ENCODE data around the gene FER. TPM values are rescaled to one million over a fixed set of nuclear protein-coding genes. Genes with fewer than 3 reads are reported as not detected.

Gene FER
- total RNA-seq, 4 donors from 2014 or later: 13.4 to 30.0 (median 19.6) TPM

DNA sequence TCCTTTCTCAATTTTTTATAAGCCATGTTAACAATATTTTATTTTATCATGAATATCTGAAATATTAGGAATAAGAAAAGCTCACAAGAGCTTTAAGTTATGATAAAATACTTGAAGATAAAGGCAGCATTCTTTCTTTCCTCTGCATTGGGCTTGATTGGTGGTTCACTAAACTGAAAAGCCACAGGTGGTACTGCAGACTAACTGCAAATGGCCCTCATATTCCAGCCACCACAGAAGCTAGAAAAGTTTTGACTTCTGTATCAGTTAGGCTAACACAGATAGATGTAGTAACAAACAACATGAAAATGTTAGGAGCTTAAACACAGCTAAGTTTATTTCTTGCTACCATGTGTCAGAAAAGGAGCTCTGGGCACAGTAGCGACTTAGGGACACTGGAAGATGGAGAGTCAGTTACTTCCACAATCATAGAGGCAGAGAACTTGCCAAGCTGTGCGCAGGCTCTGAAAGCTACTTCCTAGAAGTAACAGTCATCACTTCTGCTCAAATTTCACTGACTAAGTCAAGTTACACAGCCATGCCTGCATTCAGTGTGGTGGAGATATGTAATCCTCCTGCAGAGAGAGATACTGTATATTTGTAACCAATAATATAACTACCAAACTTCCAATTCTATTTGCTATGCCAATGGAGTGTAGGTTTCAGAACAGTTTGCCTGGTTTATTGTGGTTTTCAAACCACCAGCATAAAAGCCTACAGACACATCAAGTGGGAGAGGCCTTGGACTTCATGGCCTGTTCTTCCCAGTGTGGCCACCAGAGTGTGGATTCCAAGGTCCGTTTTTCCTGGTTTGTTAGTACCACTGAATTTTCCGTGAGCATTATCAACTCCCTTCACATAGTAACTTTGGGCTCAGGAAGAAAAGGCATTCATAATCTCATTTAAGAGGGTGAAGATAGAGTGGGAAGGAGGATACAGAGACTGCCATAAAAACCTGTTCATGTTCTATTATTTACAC lies 393.8 kb downstream of the FER start:
- H3K27me3 ChIP-seq: no peaks in the 10 kb centered on the region
- no peak for TF ChIP-seq POLR2A (IDR thresholded peaks at IDR 0.05)
- TF ChIP-seq, protein P1, sequence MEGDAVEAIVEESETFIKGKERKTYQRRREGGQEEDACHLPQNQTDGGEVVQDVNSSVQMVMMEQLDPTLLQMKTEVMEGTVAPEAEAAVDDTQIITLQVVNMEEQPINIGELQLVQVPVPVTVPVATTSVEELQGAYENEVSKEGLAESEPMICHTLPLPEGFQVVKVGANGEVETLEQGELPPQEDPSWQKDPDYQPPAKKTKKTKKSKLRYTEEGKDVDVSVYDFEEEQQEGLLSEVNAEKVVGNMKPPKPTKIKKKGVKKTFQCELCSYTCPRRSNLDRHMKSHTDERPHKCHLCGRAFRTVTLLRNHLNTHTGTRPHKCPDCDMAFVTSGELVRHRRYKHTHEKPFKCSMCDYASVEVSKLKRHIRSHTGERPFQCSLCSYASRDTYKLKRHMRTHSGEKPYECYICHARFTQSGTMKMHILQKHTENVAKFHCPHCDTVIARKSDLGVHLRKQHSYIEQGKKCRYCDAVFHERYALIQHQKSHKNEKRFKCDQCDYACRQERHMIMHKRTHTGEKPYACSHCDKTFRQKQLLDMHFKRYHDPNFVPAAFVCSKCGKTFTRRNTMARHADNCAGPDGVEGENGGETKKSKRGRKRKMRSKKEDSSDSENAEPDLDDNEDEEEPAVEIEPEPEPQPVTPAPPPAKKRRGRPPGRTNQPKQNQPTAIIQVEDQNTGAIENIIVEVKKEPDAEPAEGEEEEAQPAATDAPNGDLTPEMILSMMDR (IDR thresholded peaks at IDR 0.05): no peak
- no peak for DNase-seq
- WGBS, 2 donors: 82 to 83% methylated on average over 4 of the region's 4 CpGs
- intact Hi-C loops (cut with DNase I): no loop called here
- no peak overlapping the region for H3K4me3 ChIP-seq
- no peak overlapping the region for H3K27ac ChIP-seq
- no peaks in the 10 kb centered on the region for H3K4me1 ChIP-seq
- no peaks in the 10 kb centered on the region for H3K9me3 ChIP-seq
- H3K36me3 ChIP-seq: no peaks in the 10 kb centered on the region

DNA sequence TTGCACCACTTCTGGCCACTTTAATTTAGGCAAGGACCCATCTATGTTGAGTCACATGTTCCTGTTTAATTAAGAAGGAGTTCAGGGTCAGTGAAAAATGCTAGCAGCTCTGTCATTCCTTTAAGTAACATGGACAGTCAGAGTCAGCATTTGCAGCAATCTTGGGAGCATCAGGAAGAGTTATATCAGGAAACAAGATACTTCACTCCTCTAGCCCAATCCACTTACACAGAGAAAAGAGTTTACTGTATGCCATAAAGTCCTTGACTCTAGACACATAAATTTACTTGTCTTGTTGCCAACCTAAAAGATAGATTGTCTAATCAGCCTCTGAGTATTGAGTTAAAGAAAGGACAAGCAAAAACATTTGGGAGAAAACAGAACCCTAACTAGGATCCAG lies 395.3 kb downstream of the FER start:
- no peaks in the 10 kb centered on the region for H3K36me3 ChIP-seq
- intact Hi-C loops (cut with DNase I): no loop called here
- H3K9me3 ChIP-seq: no peaks in the 10 kb centered on the region
- no peaks in the 10 kb centered on the region for H3K4me1 ChIP-seq
- H3K27ac ChIP-seq: no peak overlapping the region
- DNase-seq: no peak
- H3K27me3 ChIP-seq: no peaks in the 10 kb centered on the region
- no peak for TF ChIP-seq POLR2A (IDR thresholded peaks at IDR 0.05)
- TF ChIP-seq, protein P1 (IDR thresholded peaks at IDR 0.05): no peak
- no peak overlapping the region for H3K4me3 ChIP-seq

DNA sequence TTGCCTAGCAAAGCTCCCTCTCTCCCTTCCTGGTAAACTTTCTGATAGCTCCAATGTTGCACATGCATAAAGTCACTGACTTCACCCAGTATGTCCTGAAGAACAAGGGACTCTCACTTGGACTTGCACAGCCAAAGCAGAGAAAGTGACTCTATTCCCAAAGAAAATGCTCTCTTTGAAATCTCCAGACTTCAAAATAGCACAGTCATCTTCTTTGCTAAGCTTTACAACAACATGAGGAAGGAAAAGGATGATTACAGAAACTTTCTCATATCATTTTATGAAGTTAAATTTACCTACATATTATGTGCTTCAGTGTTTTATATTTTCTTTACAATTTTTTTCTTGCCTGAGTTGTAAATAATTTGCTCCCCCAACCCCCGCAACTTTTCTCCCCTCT lies 397.4 kb downstream of the FER start:
- intact Hi-C loops (cut with DNase I): no loop called here
- no peak for DNase-seq
- TF ChIP-seq, protein P1 (IDR thresholded peaks at IDR 0.05): no peak
- no peak for TF ChIP-seq POLR2A (IDR thresholded peaks at IDR 0.05)
- Histone ChIP-seq H3K9me3 (no peaks in the 10 kb centered on the region), H3K27me3 (no peaks in the 10 kb centered on the region), H3K4me3 (no peak overlapping the region), H3K4me1 (no peaks in the 10 kb centered on the region), H3K27ac (no peak overlapping the region), H3K36me3 (no peaks in the 10 kb centered on the region)
- 94 to 100% methylated on average over 1 of the region's 1 CpG for WGBS, 2 donors

DNA sequence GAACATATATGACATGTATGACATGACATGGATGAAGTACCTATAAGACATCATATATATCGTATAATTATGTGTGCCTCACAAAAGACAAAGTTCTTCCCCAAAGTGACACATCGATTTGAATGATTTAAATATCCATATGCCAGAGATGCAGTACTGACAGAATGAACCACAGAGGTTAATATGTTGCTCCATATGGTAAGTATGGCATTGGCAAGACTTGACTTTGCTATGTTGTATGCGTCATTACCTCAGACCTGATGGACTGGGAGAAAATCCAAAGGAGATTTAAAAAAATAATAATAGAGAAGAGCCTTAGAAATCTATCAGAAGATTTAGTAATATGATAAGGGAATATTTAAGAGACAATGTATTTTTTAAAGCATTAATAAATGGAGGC lies 398.9 kb downstream of the FER start:
- no peak overlapping the region for H3K4me3 ChIP-seq
- H3K36me3 ChIP-seq: no peaks in the 10 kb centered on the region
- H3K4me1 ChIP-seq: no peaks in the 10 kb centered on the region
- 90 to 92% methylated on average over 3 of the region's 3 CpGs for WGBS, 2 donors
- H3K9me3 ChIP-seq: no peaks in the 10 kb centered on the region
- no peak overlapping the region for H3K27ac ChIP-seq
- intact Hi-C loops (cut with DNase I): no loop called here
- no peaks in the 10 kb centered on the region for H3K27me3 ChIP-seq
- DNase-seq: no peak
- no peak for TF ChIP-seq POLR2A (IDR thresholded peaks at IDR 0.05)

DNA sequence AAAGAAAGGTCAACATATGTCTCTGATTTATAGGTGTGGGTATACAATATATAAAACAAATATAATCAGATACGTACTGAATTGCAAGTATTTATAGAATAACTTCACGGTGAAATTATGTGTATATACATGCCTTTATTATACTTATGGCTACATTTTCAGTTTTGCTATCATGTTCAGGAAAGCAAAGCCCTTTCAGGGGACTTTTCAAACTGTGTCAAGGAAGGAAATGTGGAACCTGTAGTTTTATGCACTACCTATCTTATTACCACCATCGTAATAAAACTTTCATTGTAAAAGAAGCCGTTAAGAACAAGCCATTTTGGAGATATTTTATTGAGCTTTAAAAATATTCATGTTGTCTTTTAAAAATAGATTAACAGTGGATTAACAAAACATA lies 404.9 kb downstream of the FER start:
- no peak overlapping the region for H3K27ac ChIP-seq
- no peaks in the 10 kb centered on the region for H3K36me3 ChIP-seq
- TF ChIP-seq, protein P1 (IDR thresholded peaks at IDR 0.05): no peak
- TF ChIP-seq POLR2A (IDR thresholded peaks at IDR 0.05): no peak
- DNase-seq: no peak
- 88 to 90% methylated on average over 4 of the region's 4 CpGs for WGBS, 2 donors
- intact Hi-C loops (cut with DNase I): no loop called here
- no peaks in the 10 kb centered on the region for H3K9me3 ChIP-seq
- no peak overlapping the region for H3K4me3 ChIP-seq
- H3K27me3 ChIP-seq: no peaks in the 10 kb centered on the region
- H3K4me1 ChIP-seq: no peaks in the 10 kb centered on the region
